Measurements from ENCODE around the gene ALLC. TPM values are rescaled to one million over a fixed set of nuclear protein-coding genes. Genes with fewer than 3 reads are reported as not detected.

The ALLC gene
- total RNA-seq, 2 donors from 2014 or later, result 5.2 TPM; not detected in 1

- WGBS, result 80% methylated on average over 15 of the region's 15 CpGs
- intact Hi-C loops (cut with DNase I), result no loop called here
- no peaks in the 10 kb centered on the region for H3K9me3 ChIP-seq
- no peak overlapping the region for H3K4me3 ChIP-seq
- H3K36me3 ChIP-seq, result no peaks in the 10 kb centered on the region
- H3K27ac ChIP-seq, result no peak overlapping the region
- no peak for DNase-seq (ENCODE audit: low spot score)
- no peaks in the 10 kb centered on the region for H3K4me1 ChIP-seq (replicated peaks)
- H3K27me3 ChIP-seq (replicated peaks; ENCODE audit: insufficient read depth), result no peaks in the 10 kb centered on the region
- TF ChIP-seq POLR2A (IDR thresholded peaks at IDR 0.05) (no peak), POLR2AphosphoS5 (IDR thresholded peaks at IDR 0.05) (no peak), CTCF (IDR thresholded peaks at IDR 0.05) (no peak)
Measured at GRCh38 chr2:3631161-3631850, 26.7 kb upstream of the ALLC start.

- Histone ChIP-seq H3K27me3 (replicated peaks; ENCODE audit: insufficient read depth) (no peaks in the 10 kb centered on the region), H3K9me3 (no peaks in the 10 kb centered on the region), H3K27ac (no peak overlapping the region), H3K4me1 (replicated peaks) (no peaks in the 10 kb centered on the region), H3K4me3 (no peak overlapping the region), H3K36me3 (no peaks in the 10 kb centered on the region)
- intact Hi-C loops (cut with DNase I), result no loop called here
- TF ChIP-seq POLR2A (IDR thresholded peaks at IDR 0.05), result no peak
- no peak for TF ChIP-seq CTCF (IDR thresholded peaks at IDR 0.05)
- no peak for TF ChIP-seq POLR2AphosphoS5 (IDR thresholded peaks at IDR 0.05)
- WGBS, result 91% methylated on average over 26 of the region's 26 CpGs
- no peak for DNase-seq (ENCODE audit: low spot score)
Measured at GRCh38 chr2:3631851-3632659, 25.9 kb upstream of the ALLC start.

- no peak for DNase-seq (ENCODE audit: low spot score)
- TF ChIP-seq CTCF (IDR thresholded peaks at IDR 0.05) (no peak), POLR2AphosphoS5 (IDR thresholded peaks at IDR 0.05) (no peak), POLR2A (IDR thresholded peaks at IDR 0.05) (no peak)
- no peak overlapping the region for H3K27ac ChIP-seq
- intact Hi-C loops (cut with DNase I), result no loop called here
- no peaks in the 10 kb centered on the region for H3K4me1 ChIP-seq (replicated peaks)
- H3K27me3 ChIP-seq (replicated peaks; ENCODE audit: insufficient read depth), result no peaks in the 10 kb centered on the region
- no peak overlapping the region for H3K4me3 ChIP-seq
- WGBS, result 82% methylated on average over 33 of the region's 33 CpGs
- H3K36me3 ChIP-seq, result no peaks in the 10 kb centered on the region
- H3K9me3 ChIP-seq, result no peaks in the 10 kb centered on the region
Measured at GRCh38 chr2:3633089-3633981, 24.7 kb upstream of the ALLC start.

- no peaks in the 10 kb centered on the region for H3K36me3 ChIP-seq
- WGBS, result 84% methylated on average over 11 of the region's 11 CpGs
- TF ChIP-seq POLR2A (IDR thresholded peaks at IDR 0.05) (no peak), CTCF (IDR thresholded peaks at IDR 0.05) (no peak)
- no peak for DNase-seq (ENCODE audit: low spot score)
- H3K4me1 ChIP-seq (replicated peaks), result no peaks in the 10 kb centered on the region
- no peak overlapping the region for H3K27ac ChIP-seq
- no peak overlapping the region for H3K4me3 ChIP-seq
- no peaks in the 10 kb centered on the region for H3K9me3 ChIP-seq
- H3K27me3 ChIP-seq (replicated peaks; ENCODE audit: insufficient read depth), result no peaks in the 10 kb centered on the region
- intact Hi-C loops (cut with DNase I), result no loop called here
Measured at GRCh38 chr2:3633982-3634595, 23.9 kb upstream of the ALLC start.

All from prostate gland (tissue), 2 donors.